ENCODE results near the gene TNIK. TPM values are rescaled to one million over a fixed set of nuclear protein-coding genes. Genes with fewer than 3 reads are reported as not detected.
"Not testable (repeated sequence)": the region's sequence is repeated elsewhere in the genome, so short reads cannot be mapped to it uniquely, and the experiment has no call there.

The TNIK gene
- total RNA-seq, 1 experiment from 2014 or later: 12.4 TPM

DNA sequence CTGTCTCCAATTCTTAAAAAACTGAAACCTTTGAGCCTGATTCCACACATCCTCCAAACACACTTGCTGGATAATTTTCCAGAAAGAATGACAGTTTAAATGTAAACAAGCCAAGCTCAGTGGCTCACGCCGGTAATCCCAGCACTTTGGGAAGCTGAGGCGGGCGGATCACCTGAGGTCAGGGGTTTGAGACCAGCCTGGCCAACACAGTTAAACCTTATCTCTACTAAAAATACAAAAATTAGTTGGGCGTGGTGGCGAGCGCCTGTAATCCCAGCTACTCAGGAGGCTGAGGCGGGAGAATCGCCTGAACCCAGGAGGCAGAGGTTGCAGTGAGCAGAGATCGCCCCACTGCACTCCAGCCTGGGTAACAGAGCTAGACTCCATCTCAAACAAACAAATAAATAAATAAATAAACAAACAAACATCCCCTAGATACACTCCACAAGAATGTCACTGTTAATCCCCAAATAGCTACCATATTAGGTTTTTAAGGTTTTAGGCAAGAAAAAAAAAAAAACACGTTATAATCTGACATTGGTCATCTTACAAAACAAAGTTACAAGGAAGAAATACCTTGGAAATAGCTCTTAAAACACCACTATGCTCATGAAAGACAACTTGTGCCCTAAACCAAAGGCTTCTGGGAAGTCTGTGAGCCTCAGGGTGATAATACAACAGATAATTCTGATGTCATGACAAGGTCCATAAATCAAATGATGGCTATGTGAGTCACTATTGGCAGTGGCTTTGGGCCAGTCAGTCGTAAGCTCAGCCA, 13.2 kb downstream of the TNIK start:
- DNase-seq (ENCODE audit: low spot score): peak; percentile 76

DNA sequence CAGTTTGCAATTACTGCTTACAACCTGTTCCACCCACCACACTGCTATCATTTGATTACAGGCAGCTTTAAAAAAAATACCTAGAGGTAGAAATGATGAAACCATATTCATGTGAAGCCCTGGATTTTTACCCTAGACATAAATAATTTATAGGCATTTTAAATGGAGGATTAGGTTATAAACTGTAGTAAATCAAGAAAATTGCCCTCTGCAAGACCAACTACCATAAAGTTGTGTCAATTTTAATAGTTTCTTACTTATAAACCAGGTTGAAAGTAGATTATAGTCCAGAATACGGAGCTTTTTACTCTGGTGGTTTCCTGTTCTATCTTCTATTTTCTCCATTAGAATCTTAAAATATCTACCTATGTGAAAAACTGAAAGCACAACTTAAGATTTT, 13.9 kb downstream of the TNIK start:
- no peak for DNase-seq (ENCODE audit: low spot score)

DNA sequence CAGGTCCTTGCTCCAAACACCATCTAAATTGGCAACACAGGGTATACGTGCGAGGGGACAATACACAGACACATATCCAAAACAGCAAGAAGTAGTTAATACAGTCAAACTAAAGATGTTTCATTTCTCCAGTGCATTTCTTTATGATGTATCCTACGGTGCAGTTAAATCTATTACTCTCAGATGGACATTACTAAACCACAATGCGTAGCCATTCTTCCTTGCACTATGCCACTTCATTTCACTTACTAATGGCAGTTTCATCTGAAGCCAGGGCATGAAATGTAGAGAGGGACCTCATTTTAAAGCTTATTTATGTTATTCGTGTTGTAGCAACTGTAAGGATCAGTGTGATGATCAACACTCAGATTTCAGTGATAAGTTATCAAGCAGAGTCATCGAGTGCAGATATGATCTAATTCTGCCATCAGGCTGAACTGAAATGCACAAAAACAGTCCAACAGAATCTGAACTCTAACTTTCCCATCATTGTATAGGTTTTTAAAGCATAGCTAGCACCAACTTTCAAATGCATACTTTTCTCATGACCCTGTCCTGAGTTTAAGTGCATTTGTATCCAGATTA, 14.5 kb downstream of the TNIK start:
- DNase-seq (ENCODE audit: low spot score): no peak

DNA sequence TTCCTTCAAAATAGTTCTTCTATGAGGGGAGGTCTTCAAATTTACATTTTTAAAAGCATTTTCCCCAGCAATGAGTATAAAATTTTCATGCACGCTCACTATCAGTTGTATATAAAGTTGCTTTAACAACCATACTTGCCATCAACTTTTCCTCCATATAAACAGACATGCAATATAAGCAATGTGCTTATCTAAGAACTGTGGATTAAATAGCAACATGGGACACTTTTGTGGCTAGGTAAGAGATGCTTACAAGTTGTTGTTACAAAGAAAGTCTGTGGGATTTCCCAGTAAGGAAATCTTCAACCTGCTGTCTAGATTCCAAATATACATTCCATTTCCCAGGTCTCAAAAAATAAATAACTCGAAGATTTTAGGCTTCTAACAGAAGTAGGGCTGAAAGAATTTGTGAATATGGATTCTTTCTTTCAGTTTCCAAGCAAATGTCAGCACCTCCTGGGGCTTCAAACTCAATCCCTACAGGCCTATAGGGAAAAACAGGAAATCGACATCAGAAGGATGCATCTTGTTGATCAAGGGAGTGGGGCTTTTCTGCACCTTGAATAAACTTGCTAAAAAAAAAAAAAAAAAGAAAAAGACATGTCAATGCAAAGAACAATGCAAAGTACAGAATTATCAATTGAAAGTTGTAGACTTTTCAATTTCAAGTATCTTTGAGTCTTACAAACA, 16.1 kb downstream of the TNIK start:
- no peak for DNase-seq (ENCODE audit: low spot score)

DNA sequence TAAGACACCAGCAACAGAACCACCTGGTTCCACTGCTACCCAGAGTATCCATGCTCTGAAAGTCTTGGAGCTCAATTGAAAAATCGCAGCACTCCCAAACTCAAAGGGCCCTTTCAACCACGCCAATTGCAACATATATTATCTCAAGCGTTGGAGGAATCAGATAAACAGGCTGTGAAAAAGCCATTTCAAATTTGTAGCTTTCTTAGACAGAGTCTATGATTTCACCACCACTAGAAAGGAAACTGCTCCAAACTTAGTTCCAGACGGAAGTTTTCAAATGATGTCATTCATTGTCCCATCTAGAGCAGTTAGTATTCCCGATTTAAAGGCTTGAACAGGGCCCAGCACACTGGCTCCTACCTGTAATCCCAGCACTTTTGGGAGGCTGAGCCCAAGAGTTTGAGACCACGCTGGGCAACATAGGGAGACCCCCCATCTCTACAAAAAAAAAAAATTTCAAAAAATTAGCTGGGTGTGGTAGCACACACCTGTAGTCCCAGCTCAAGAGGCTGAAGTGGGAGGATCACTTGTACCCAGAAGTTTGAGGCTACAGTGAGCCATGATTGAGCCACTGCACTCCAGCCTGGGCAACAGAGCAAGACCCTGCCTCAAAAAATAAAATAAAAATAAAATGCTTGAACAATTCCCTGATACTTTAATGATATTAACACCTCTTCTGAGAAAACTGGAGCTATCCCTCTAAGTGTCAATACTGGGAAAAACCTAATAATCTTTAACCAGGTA, 16.8 kb downstream of the TNIK start:
- no peak for DNase-seq (ENCODE audit: low spot score)

DNA sequence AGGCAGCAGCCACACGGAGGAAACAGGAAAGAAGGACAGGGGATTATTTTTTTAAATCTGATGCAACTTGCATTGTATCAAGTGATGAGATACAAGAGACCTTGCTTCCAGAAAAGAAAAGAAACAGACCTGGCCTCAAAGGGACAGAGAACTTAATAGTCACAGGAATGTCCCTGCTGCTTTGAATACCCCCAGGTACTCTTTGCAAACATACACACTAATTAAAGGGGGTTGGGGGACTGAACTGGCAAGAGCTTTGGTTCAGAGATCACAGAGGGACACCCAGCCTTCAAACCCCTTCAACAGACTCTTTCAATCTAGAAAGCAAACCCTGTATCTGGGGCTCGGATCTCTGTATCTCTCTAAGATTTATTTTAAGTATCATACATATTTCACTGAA, 18.0 kb downstream of the TNIK start:
- DNase-seq (ENCODE audit: low spot score): no peak

DNA sequence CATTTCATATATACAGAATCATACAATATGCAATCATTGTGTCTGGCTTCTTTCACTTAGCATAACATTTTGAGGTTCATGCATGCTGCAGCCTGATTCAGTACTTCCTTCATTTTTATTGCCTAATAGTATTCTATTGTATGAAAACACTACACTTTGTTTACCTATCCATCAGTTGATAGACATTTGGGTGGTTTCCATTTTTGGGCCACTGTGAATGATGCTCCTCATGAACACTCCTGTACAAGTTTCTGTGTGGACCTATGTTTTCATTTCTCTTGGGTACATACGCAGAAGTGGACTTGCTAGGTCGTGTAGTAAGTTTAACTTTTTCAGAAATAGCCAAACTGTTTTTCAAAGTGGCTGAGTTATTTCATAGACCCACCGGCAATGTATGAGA, 18.8 kb downstream of the TNIK start:
- DNase-seq (ENCODE audit: low spot score): no peak

DNA sequence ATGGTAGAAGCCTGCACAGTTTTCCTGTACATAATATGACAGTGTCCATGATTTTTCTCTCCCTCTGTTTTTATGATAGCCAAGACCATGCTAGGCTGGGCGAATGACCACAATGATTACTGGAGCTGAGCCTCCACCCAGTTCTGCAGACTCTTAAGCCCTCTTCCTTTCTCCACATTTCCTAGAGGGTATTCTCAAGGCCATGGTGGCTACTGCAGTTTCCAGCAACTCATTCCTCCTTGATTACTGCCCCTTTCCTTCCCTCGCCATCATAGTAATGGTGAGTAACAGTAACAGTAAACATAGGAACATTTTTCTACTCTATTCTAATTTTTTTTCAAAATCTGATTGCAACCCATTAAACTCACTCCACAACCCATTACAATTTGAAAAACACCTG, 20.2 kb downstream of the TNIK start:
- DNase-seq (ENCODE audit: low spot score): no peak

DNA sequence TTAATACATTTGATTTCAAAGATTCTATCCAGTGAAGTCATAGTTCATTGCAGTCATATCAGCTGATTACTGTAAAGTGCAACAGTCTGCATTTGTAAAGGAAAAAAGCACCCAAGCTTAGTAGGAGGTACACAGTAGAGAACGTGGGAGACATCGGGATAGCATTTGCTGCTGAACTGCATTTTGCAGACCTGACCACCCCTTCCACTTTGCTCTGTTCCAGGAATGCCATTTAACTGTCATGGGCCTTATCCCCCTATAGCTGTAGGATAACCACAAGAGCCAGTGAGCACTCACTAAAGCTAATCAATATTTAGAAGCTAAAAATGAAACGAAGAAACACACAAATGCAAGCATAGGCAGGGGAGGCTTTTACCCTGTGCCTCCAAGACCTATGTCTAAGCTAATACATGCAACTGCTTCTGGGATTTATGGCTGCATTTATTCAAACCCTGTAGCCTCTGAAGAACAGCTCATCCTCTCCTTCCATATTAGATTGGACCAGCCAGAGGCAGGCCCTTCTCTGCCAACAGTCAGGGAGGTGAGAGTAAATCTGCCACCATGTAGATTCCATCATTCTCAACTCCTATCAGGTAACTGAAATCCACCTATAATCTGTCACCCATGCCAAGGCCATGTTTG, 23.0 kb downstream of the TNIK start:
- no peak for DNase-seq (ENCODE audit: low spot score)

DNA sequence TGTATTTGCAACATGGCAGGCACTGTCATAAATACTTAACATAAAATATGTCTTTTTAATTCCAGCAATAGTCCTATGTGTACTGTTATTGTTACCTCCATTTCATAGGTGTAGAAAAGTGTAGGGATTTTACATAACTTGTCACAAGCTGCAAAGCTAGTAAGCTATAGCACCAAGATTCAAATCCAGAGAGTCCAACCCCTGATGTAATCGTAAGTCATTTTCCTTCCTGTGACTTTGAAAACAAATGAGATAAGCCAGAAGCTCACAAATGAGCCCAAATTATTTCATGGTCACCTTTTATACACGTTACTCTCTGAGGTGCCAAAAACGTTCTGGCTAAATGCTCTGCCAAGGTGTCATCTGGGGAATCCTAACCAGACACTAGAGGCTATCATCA, 23.8 kb downstream of the TNIK start:
- no peak for DNase-seq (ENCODE audit: low spot score)

DNA sequence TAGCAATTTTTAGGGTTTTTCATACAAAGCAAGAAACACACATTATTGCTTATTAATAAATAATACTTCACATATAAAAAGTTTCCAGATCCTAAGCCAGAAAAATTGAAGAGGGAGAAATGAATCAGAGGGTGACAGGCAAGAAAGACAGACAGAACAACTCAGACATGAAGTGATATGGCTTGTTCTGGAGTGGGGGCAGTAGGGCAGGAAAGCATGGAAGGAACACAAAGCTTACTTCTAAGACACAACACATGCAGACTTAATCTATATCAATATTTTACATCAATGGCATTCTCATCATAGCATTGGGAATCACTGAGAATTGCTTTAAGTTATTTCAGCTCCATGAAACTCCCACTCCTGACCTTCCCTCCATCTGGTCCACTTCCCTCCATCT, 24.4 kb downstream of the TNIK start:
- DNase-seq (ENCODE audit: low spot score): no peak

DNA sequence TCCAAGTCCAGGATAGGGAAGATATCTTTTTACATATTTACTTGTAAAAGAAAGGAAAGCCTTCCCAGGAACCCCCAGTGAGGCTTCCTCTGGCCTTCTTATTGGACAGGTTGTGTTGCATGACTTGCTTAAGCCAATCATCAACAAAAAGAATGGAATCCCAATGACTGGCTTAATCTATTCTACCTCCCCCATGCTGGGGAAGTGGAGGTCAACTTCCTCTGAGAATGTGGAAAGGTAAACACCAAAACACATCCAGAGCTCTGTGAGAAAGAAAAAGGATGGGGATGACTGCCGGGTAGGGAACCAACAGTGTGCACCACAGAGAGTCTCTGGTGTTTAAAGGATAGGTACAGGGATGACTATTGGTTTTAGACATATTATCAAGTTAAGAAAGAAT, 25.1 kb downstream of the TNIK start:
- no peak for DNase-seq (ENCODE audit: low spot score)

DNA sequence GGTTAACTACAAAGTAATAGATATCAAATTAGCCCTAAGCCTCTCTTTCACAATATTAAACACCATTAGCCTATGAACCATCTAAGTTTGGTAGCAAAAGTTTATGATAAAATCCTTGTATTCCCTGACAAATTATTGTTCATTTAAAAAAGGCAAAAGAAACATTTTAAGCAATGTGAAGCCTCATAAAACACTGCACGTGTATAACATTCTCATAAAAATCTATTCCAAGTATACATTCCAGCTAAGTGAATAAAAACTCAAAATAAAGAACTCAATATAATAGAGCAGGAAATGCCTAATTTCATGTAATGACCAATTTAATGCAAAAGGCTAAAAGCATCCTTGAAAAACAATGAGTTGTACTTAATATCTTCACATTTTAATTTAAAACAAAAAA, 27.7 kb downstream of the TNIK start:
- DNase-seq (ENCODE audit: low spot score): no peak

DNA sequence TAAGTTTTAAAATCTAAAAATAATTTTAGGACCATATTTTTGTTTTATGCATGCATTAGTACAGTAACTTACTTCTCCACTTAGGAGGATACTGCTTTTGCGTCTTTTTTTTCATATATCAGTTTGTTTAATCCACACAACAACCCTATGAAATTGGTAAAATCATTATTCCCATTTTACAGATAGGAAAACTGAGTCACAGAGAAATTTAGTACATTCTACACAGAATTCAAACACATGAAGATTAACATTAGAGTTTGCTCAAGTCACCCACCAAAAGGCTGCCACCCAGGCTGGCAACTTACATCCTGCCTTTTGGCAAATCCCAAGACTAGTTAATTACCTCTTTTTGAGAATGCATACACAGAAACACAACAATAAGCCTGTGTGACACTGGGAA, 28.7 kb downstream of the TNIK start:
- no peak for DNase-seq (ENCODE audit: low spot score)

DNA sequence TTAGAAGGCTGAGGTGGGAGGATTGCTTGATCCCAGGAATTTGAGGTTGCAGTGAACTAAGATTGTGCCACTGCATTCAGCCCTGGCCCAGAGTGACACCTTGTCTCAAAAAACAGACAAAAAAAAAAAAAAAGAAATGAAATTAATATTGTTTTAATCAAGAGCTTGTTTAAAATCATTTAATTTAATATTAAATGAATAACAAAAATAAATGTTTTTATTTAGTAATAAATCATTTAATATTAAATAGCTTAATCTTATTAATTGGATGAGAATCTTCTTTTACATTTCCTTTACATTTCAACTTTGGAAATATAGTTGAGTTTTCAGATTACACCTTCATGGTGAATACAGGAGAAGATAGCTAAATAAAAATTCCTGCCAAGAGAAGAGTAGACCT, 29.7 kb downstream of the TNIK start:
- no peak for DNase-seq (ENCODE audit: low spot score)

DNA sequence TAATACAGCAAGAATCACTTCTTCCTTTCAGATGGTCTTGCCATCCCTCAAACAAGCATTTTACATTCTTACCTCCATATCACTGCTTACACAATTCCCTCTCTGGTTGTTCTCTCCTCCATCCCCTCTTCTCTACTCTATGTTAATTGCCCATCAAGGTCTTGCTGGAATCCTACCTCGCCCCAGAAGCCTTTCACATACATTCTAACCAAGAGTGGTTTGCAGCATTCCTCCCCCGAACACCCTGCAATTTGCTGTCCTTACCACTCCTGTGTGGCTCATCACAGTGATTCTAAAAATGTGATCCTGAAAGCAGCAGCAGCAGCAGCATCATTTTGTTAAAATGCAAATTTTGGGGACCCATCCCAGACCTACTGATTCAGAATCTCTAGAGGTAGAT, 30.6 kb downstream of the TNIK start:
- no peak for DNase-seq (ENCODE audit: low spot score)

DNA sequence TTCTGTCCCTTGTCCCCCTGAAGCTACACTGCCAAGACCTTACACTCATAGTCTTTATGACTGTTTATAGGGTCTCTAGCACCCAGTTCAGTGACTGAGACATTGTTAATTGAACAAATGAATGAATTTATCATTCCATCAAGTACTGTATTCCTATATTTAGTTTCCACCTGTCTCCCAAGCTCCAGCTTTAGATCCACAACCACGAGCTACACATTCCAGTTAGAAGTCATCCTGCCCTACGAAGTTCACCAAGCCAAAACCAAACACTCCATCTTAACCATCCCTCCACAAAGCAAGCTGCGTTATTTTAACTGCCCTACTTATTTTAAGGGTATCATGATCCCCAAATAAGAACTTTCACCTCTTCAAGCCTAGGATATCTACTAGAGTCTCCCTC, 31.3 kb downstream of the TNIK start:
- no peak for DNase-seq (ENCODE audit: low spot score)

DNA sequence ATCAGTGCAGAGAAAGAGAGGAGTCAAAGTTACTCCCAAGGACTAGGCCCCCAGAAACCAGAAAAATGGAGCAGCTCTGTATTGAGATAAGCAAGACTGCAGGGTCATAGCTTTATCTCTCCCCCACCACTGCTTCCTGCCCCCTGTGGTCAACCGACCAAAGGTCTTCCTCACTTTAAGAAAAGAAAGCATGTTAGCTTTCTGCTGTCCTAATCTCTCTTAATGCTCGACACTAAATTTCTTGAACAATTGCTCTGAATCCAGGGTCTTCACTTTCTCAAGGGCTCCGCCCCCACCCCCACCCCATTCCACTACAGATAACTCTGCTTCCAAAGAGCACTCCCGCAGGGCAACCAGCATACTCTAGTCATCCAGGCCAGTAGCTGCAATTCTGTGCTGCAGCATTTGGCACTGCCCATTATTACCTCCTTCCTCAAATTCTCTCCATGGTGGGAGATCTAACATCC, 31.9 kb downstream of the TNIK start:
- DNase-seq (ENCODE audit: low spot score): no peak

DNA sequence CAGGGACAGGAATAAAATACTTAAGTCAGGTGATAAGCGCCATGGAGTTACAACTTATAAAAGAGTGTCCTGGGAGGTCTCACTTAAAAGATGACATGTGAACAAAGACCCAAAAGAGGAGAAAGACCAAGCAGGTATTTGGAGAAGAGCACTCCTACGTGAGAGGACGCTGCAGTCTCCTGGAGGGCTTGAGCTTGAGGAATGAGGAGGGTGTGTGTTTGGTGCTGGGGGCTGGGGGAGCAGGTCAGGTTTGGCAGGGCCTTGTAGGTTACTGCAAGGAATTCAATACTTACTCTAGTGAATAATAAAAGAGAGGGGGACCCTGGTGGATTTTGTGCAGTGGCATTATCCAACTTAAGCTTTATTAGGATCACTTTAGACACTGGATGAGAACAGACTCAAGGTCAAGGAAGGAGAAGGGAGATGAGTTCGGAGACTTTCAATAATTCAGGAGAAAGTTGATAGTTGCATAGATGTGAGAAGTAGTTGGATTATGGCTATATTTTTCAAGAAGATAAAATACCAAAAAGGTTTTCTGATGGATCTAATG, 32.4 kb downstream of the TNIK start:
- no peak for DNase-seq (ENCODE audit: low spot score)

DNA sequence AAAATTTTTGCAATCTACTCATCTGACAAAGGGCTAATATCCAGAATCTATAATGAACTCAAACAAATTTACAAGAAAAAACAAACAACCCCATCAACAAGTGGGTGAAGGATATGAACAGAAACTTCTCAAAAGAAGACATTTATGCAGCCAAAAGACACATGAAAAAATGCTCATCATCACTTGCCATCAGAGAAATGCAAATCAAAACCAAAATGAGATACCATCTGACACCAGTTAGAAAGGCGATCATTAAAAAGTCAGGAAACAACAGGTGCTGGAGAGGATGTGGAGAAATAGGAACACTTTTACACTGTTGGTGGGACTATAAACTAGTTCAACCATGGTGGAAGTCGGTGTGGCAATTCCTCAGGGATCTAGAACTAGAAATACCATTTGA, 36.1 kb downstream of the TNIK start:
- not testable (repeated sequence) for DNase-seq (ENCODE audit: low spot score)

DNA sequence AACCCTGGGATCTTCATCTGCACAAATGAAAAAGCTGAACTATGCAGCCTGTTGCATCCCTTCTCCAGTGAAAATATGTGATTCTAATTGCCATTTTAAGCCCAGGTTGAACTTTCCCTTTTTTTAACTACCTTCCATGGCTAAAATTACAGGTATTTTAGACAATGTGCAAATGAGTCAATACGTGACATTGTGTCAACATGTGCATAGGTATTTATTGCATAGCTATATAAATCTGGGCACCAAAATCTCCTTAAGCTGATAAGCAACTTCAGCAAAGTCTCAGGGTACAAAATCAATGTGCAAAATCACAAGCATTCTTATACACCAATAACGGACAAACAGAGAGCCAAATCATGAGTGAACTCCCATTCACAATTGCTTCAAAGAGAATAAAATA, 37.4 kb downstream of the TNIK start:
- not testable (repeated sequence) for DNase-seq (ENCODE audit: low spot score)
